Upper lobe of left lung (tissue), 6 donors: ENCODE measurements around the gene HAPLN2. TPM values are rescaled to one million over a fixed set of nuclear protein-coding genes. Genes with fewer than 3 reads are reported as not detected.

Experiments used
- ATAC-seq, 2 donors: fragments of 200-7000 bp; cut with Tn5 transposase; one replicate each; pipeline ENCODE4 v1.9.1; 2022; ENCODE audit warnings: mild to moderate bottlenecking in 2 of 2, moderate library complexity in 2 of 2; ENCODE audit not compliant: low FRiP score in 2 of 2
- DNase-seq, 2 donors: peaks; one replicate each; pipeline ENCODE4 v3.0.0-alpha.2; 2019 to 2020
- H3K27ac ChIP-seq, 4 donors: fragments of 200-600 bp; sonication (generic); one replicate each; pipeline ENCODE4 v1.5.1; 2016 to 2019
- H3K27me3 ChIP-seq, 4 donors: fragments of 200-600 bp; sonication (generic); one replicate each; pipeline ENCODE4 v1.5.1; 2017 to 2019
- H3K36me3 ChIP-seq, 4 donors: fragments of 200-600 bp; sonication (generic); one replicate each; pipeline ENCODE4 v1.5.1; 2016 to 2019
- H3K4me1 ChIP-seq, 4 donors: fragments of 200-600 bp; sonication (generic); one replicate each; pipeline ENCODE4 v1.5.1; 2018 to 2019
- H3K4me3 ChIP-seq, 4 donors: fragments of 200-600 bp; sonication (generic); one replicate each; pipeline ENCODE4 v1.5.1; 2017 to 2019; ENCODE audit warnings: mild to moderate bottlenecking in 2 of 4, moderate library complexity in 1 of 4
- H3K9me3 ChIP-seq, 4 donors: fragments of 200-600 bp; sonication (generic); one replicate each; pipeline ENCODE4 v1.5.1; 2018 to 2019
- CTCF ChIP-seq, 6 experiments: fragments of 450-650 bp in 4 of 6; fragments of 200-600 bp in 2 of 6; sonication (generic) in 2 of 6; IDR thresholded peaks; one replicate each; pipeline ENCODE4 v1.5.1; 2016 to 2019; ENCODE audit warnings: antibody characterized with exemption in 6 of 6
- EP300 ChIP-seq, 4 donors: sonication (generic); formaldehyde crosslinking; IDR thresholded peaks; one replicate each; pipeline ENCODE4 v1.5.1; 2017; ENCODE audit warnings: antibody characterized with exemption in 4 of 4, control low read depth in 2 of 4
- POLR2A ChIP-seq, 4 donors: fragments of 450-650 bp; IDR thresholded peaks; one replicate each; pipeline ENCODE4 v1.5.1; 2016 to 2017; ENCODE audit warnings: antibody characterized with exemption in 4 of 4, mild to moderate bottlenecking in 2 of 4
- POLR2AphosphoS5 ChIP-seq, 2 donors: sonication (generic); formaldehyde crosslinking; IDR thresholded peaks; one replicate each; pipeline ENCODE4 v1.5.1; 2017; ENCODE audit warnings: antibody characterized with exemption in 2 of 2
- WGBS, 2 donors: methylation state at CpG; one replicate each; pipeline ENCODE4 v1.1.5; 2017 to 2018; 5-methylcytosine and 5-hydroxymethylcytosine counted together
- total RNA-seq, 6 donors: library from RNA; depleted of rRNA in 4 of 6; stranded (reverse); fragments of >200 nt in 4 of 6; gene quantifications; one replicate each; pipeline versions ENCODE4 v1.1.0 to v1.2.1, GENCODE V29; 2016 to 2021
- donor health status: DM: no; HTN: no; CAD: no; lungs with moderate emphysema.
- donor health status: DM: no; HTN: yes; CAD: no; lungs with severe emphysema.

Gene HAPLN2
- total RNA-seq, 6 donors from 2014 or later = 0.14 to 5.0 (median 0.37) TPM; not detected in 3

- H3K27me3 ChIP-seq = peaks cover 0 to 15% (median 2%) of the 10 kb centered on the region in 4 donors
- WGBS, 2 donors = 65 to 70% methylated on average over 2 of the region's 2 CpGs
- TF ChIP-seq EP300 (IDR thresholded peaks at IDR 0.05) (no peak), POLR2AphosphoS5 (IDR thresholded peaks at IDR 0.05) (no peak), POLR2A (IDR thresholded peaks at IDR 0.05) (no peak), CTCF (IDR thresholded peaks at IDR 0.05) (no peak)
- DNase-seq = no peak
- no peaks in the 10 kb centered on the region for H3K9me3 ChIP-seq
- peak overlapping the region; percentile 80 to 91 (median 83) for H3K27ac ChIP-seq
- no peaks in the 10 kb centered on the region for H3K36me3 ChIP-seq
- H3K4me1 ChIP-seq = peaks cover 78 to 88% (median 82%) of the 10 kb centered on the region in 4 donors
- peak overlapping the region in 3 of 4 donors; percentile 12 to 22 (median 13) for H3K4me3 ChIP-seq
- ATAC-seq = no peak
These were observed 41.5 kb downstream of the HAPLN2 start for GRCh38 chr1:156660752-156661112.

GRCh38 chr1:156662005-156662799 is 43.0 kb downstream of the HAPLN2 start:
- H3K9me3 ChIP-seq = no peaks in the 10 kb centered on the region
- WGBS, 2 donors = 55 to 56% methylated on average over 12 of the region's 12 CpGs
- peaks cover 84 to 92% (median 88%) of the 10 kb centered on the region in 4 donors for H3K4me1 ChIP-seq
- TF ChIP-seq POLR2AphosphoS5 (IDR thresholded peaks at IDR 0.05) = no peak
- no peak for TF ChIP-seq POLR2A (IDR thresholded peaks at IDR 0.05)
- no peak for ATAC-seq
- DNase-seq = no peak
- H3K27ac ChIP-seq = peak overlapping the region; percentile 80 to 91 (median 83)
- H3K4me3 ChIP-seq = no peak overlapping the region
- no peaks in the 10 kb centered on the region for H3K36me3 ChIP-seq
- H3K27me3 ChIP-seq = no peaks in the 10 kb centered on the region

GRCh38 chr1:156662800-156663055 is 43.5 kb downstream of the HAPLN2 start:
- WGBS, 2 donors = 81 to 87% methylated on average over 5 of the region's 5 CpGs
- H3K9me3 ChIP-seq = no peaks in the 10 kb centered on the region
- TF ChIP-seq POLR2A (IDR thresholded peaks at IDR 0.05) = no peak
- no peak for TF ChIP-seq POLR2AphosphoS5 (IDR thresholded peaks at IDR 0.05)
- TF ChIP-seq CTCF (IDR thresholded peaks at IDR 0.05) = no peak
- no peak for TF ChIP-seq EP300 (IDR thresholded peaks at IDR 0.05)
- peaks cover 81 to 90% (median 88%) of the 10 kb centered on the region in 4 donors for H3K4me1 ChIP-seq
- DNase-seq (no peak), ATAC-seq (no peak)
- H3K4me3 ChIP-seq = no peak overlapping the region
- H3K27me3 ChIP-seq = no peaks in the 10 kb centered on the region
- H3K36me3 ChIP-seq = no peaks in the 10 kb centered on the region
- peak overlapping the region; percentile 80 to 91 (median 83) for H3K27ac ChIP-seq

- DNase-seq = no peak
These were observed 44.0 kb downstream of the HAPLN2 start for GRCh38 chr1:156663178-156663577.

More at GRCh38 chr1:156663178-156663577, 44.0 kb downstream of the HAPLN2 start:
- no peak overlapping the region for H3K4me3 ChIP-seq
- peaks cover 82 to 91% (median 90%) of the 10 kb centered on the region in 4 donors for H3K4me1 ChIP-seq
- peak overlapping the region; percentile 80 to 91 (median 83) for H3K27ac ChIP-seq
- no peaks in the 10 kb centered on the region for H3K36me3 ChIP-seq
- no peaks in the 10 kb centered on the region for H3K9me3 ChIP-seq
- ATAC-seq = no peak
- no peak for TF ChIP-seq POLR2A (IDR thresholded peaks at IDR 0.05)
- TF ChIP-seq POLR2AphosphoS5 (IDR thresholded peaks at IDR 0.05) = no peak
- TF ChIP-seq EP300 (IDR thresholded peaks at IDR 0.05) = no peak
- no peak for TF ChIP-seq CTCF (IDR thresholded peaks at IDR 0.05)
- WGBS, 2 donors = 38 to 49% methylated on average over 5 of the region's 5 CpGs
- no peaks in the 10 kb centered on the region for H3K27me3 ChIP-seq
